NCI-H524 (cell line): ENCODE measurements around the gene NECTIN1.

ENCODE experiments used
- DNase-seq, 2 experiments: peaks; one replicate each; lab custom pipeline; 2025; lab: John Stamatoyannopoulos, UW

NECTIN1 gene

DNA sequence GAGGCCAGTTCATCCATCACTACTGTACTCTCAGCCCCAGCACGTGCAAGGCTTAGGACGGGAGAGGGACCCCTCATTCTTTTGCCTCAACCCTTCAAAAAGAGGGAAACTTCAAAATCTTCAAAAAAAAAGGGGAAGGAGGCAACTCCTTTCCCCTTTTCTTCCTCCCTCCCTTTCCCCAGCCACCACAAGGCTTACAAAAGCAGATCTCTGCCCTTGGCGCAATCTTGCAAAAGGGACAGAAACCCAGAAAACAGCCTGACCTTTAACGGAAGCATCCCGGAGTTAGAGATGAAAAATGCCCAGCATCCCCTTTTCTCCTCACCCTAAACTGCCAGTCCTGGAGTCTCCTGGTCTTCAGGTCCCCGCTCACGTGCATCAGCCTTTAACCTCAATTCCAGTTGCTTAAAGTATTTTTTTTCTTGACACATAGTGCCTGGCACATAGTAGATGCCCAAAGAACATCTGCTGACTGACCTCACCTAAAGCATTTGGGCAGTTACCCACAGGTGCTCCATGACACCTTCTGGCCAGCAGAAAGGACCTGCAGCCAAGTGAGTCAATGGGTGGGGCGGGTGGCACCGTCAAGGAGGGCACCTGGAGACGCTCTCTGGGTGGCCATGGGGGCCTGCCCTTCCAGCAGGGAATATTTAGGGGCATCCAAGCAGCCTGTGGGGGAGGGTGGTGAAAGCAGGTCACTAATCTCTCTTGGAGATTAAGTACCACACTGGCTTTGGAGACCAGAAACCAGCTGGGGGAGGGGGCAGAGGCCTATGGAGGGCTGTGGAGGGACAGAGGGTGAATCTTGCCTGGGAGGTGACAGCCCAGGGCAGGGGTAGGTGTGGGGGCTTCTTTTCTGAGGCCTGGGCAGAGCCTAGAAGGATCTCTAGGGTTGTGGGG, 16.3 kb downstream of the NECTIN1 start:
- DNase-seq, result peak in 1 of 2 experiments; percentile 61

DNA sequence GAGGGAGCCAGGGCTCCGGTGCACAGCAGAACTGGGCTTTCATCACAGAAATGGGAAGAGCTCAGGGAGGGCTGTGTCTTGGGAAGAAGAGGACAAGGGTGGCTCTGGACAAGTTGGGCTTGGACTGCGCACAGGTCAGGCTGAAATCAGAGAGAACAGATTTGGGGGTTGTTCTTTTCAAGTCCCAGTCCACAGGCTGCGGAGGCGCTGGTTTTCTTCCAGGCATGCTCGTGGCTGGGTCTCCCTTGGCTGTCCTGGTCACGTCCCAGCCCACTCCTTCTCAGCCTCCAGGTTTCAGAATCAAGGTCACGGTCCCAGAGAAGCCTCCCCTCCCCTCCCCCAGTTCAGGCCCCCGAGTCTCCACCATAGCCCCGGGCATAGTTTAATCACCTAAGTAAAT, 17.0 kb downstream of the NECTIN1 start:
- no peak for DNase-seq

DNA sequence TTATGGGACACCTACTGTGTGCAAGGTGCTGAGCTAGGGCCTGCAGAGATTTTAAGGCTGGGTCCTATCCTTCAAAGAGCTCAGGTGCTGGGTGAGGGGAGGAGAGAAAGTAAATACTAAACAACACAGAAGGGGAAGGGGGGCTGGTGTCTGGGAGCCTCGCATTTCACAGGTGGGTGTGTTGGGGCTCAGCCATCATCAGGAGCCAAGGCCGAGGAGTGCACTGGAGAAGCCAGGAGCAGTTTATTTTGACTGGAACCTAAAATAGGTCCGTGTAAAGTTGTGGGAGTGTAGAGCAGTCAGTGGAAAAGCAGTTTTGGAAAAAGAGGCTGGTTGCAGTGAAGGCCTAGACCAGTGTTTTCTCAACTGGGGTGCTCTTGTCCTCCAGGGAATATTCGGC, 17.5 kb downstream of the NECTIN1 start:
- no peak for DNase-seq

DNA sequence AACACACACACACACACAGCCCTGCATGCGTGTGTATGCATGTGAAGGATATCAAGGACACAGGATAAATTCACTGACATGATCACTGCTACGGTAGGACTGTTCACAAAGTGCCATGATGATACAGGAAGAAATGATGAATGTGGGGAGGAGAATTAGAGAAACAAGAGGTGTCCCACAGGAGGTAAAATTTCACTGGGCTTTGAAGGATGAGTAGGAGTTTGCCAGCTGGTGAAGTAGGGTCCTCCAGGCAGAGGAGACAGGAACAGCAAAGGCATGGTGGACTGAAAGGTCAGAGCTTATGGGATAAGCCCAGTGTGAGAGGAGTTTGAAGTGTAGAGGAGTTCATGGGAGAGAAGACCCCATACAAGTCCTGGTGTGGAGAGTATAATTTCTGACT, 18.6 kb downstream of the NECTIN1 start:
- DNase-seq, result no peak

DNA sequence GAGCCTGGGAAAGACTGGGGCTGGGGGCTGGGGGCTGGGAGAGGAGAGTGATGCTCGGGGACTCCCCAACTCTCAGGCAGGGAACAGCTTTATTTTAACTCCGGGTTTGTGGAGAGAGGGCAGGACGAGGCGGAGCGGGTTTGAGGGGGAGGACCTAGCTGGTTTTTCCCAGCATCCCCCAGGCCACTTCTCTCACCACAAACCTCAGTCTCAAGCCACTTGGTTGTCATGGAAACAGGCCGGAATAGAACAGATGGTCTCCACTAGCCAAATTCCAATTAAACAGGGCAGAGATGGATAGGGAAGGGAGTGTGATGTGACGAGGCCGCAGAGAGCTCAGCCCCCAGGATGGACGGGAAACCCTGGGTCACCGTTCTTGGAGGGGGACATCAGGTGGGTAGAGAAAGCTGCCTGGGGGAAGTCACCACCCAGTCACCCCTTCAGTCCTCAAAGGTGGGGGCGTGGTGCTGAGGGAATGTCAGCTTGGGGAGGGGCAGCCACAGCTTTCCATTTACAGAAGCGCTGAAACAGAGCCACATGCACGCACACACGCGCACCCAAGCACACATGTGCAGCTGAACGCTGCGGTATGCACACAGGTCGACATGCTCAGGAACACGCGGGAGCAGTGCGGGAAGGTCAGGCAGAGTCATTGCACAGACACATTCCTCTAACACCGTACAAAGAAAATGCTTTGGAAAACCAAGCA, 19.2 kb downstream of the NECTIN1 start:
- peak; percentile 97 to 98 for DNase-seq

DNA sequence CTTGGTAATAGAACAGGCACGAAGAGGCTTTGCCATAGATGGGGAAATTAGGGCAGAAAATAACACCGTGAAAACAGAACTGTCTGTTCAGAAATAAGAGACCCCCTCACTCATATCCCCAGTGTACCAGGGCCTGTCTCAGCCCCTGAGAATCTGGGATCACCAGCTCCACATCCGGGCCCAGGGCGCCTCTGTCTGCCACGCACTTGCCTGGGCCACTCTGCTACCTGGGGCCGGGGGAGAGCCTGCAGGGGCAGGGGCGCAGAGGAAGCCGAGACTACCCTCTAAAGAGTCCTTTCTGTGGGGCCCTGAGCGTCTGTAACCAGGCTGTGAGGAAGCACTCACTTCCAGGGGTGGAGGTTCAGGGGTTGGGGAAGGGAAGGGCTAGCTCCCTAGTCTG, 19.8 kb downstream of the NECTIN1 start:
- DNase-seq, result no peak

DNA sequence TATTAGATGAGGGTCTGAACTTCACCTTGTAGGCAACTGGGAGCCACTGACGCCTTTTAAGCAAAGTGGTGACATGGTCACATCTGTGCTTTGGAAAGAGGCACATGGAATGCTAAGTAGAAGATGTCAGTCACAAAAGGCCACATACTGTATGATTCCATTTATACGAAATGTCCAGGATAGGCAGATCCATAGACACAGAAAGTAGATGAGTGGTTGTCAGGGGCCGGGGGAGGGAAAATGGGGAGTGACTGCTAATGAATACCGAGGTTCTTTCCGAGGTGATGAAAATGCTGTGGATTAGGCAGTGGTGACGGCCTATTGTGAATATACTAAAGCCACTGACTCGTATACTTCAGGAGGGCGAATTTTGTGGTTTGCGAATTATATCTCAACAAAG, 20.6 kb downstream of the NECTIN1 start:
- DNase-seq, result no peak

DNA sequence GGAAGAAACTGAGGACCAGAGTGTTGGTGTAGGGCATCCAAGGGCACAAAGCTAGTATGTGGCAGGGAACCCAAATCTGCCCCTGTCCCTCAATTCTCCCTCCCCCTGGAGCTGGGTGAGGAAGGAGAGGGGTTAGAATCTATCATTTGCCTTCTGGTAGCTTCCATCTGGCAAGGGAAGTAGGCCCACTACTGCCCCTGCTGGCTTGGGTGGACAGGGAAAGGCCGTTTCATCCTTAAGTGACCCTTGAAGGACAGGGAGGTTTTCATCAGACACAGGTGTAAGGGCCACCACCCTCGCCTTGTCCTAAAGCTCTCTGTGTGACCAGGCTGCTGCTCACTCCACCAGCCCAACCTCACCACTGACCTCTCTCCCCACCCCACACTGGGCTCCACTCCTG, 22.1 kb downstream of the NECTIN1 start:
- DNase-seq, result peak in 1 of 2 experiments; percentile 33

DNA sequence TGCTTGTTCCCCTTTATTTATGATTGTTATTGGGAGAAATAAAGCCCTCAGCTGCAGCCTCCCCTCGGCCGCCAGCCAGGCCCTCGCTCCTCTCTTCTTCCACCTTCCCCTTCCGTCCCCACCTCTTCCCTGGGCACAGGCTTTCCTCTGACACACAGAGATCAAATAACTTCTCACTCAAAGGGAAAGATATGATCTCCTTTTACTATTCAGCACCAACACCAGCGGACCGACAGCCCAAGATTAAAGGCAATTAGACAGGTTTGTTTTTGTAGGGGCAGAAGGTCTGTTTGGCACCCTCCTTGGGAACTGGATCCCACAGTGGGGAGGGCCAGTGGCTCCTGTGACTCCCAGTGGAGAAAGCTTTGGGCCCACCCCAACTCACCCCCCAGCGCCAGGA, 23.0 kb downstream of the NECTIN1 start:
- DNase-seq, result peak; percentile 71 to 76

DNA sequence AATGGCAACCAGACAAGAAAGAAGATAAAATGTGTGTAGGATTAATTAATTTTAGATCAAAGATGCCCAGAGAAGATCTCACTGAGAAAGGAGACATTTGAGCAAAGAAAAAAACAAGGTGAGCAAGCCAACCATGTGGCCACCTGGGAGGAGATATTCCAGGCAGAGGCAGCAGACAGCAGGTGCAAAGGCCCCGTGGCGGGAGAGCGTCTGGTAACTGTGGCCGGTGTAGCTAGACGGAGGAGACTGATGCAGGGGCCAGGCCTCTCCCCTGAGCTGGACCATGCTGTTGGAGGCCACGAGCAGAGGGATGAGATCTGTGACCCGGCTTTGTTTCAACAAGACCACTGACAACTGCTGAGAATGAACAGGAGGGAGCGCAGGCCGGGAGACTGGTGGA, 23.6 kb downstream of the NECTIN1 start:
- DNase-seq, result no peak

DNA sequence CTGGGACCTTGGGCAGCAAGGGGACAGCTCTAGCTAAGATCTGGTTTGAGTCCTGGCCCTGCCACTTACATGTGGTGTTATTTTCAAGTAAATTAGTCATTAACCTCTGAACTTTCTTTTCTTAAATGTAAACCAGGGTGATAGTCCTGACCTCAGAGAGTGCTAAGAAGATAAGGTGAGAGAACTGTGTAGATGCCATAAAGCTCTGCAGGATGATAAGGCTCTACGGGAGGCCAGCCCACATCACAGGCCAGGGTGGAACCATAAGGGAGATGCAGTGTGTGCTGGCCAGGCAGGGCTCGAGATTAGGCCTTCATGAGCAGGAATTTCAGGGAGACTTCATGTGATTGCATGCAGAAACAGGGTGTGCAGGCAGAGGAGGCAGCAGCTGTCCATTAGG, 24.2 kb downstream of the NECTIN1 start:
- no peak for DNase-seq

DNA sequence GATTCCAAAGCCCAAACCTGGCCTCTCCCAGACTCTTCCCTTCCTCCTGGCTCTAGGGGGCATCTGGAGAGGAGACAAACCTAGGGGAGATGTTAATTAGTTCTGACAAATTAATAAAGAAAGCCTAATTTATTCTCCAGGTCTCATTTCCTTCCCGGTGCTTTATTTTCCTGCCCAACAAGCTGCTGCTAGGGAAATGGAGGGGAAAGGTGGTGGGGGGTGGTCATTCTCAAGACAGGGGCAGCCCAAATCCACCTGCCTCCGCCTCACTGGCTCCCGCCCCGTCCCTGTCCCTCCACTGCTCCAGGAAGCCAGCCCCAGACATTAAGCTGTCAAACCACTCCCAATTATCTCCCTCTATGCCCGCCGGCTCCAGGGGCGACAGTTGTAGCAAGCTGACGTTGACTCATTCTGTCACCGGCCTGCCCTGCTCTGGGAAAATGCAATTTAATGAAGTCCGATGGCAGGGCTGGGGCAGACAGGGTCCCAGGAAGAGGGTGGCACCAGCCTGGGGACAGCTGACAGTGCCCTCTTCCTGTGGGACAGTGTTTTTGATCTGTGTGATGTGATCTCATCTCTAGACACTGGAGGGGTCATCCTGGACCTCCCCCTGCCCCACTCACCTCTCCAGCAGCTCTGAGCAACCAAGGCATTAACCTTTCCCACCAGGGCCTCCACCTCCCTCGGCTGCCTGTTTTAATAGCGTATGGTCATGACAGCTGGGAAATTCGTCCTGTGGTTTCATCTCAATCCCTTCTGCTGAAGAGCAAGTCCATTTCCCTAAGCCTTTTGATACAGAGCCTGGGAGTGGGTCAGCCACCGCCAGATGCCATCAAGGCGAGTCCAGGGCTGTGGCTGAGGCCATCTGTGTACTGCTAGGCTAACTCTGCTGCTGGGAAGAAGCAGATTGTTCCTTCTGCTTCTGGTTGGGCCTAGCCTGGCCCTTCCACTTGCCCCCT, 27.1 kb downstream of the NECTIN1 start:
- peak; percentile 74 to 96 for DNase-seq

DNA sequence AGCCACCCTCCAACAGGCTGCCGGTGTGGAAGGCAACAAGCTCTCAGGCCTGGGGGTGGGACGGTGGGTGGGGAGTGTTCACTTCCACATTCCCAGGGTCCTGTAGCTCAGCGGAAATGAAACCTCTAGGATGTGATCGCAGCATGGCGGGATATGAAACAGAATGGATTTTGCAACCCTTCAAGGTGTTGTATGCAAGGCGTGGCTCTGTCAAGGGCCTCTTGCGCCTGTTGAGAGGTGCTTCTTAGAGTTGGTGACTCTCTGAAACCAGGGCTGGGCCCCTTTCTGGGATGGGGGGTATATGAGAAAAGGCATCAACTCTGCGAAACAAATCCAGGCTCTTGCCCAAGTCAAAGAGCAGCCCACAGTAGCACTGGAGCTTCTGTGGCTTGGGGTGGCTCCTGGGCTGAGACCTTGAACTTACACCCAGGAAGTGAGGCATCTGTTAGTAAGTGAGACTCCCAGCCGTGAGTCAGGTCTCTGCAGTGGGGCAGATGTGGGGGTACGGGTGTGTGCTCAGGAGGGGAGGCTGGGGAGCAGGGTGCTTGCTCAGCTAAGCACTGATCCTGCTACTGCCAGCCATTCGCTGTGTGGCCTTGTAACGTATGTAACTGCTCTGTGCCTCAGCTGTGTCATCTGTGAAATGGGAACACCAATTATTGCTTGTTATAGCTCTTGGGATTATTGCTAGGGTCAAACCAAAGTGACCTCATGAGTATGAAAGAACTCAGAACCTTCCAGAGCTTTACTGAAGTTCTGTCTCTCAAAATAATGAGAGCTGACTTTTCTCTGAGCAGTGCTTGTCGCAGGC, 28.3 kb downstream of the NECTIN1 start:
- DNase-seq, result no peak

DNA sequence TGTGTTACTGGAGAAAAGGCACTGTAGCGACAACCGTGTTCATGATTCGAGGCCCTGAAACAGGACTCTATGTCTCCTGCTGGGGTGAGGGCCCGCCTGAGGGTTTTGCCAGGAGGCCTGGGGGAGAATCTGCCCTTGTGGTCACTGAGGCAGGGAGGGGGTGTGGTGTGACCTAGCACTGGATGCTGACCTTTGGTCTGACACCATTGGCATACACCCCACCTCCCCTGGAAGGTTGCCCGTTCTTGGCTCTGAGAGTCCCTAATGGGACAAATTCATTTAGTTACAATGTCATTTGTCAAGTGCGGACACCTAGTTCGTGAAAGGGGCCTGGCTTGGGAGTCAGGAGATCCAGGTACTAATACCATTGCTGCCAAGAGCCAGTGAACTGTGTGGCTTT, 29.0 kb downstream of the NECTIN1 start:
- DNase-seq, result no peak

DNA sequence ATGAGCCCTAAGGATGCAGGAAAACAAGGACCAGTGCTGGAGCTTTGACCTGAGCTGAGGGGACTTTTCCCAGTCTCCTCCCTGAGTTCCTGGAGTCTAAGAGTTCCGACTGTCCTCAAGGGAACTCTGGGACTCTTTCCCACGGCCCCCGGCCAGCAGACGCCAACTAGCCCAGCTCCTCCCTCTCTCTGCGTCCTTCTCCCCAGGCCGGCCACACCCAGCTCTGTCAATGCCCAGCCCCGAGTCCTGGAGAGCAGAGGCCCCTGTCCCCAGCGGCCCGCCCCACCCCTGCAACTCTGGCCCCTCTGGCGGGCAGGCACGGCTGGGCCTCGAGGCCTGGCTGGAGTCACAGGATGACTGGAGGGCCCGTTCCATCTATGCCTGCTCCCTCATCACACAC, 29.8 kb downstream of the NECTIN1 start:
- no peak for DNase-seq

DNA sequence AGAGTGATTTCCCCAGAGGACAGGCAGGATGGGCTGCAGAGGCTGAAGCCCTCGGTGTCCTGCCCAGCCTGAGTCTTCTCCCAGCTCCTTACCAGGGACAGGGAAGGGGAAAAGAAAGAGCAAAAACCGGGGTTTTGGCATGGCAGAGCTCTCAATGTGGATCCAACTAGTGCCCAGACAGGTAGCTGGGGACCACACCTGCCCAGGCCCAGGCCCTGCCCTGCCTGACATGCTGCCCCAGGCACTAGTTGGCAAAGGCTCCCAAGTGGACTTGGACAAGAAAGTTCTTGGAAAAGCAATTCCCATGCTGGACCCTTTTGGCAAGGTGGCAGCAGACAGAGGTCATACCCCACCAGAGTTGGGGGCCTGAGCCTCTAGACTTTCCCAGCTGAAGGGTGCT, 31.1 kb downstream of the NECTIN1 start:
- no peak for DNase-seq

DNA sequence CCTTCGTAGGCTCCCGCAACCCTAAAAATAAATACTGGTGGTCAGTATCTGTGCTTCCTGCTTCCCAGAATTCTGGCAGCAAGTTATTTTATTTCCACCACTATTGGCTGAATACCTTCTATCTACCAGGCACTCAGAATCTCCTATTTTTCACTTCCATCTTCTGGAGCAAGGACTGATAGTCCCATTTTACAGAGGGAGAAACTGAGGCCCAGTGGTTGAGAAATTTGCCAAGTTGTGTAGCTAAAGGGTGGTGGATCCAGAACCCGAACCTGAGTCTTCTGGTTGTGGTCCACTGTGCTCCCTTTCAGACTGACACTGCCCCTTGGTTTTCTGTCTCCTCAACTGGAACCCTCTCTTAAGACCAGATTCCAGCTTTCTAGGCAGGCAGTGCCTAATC, 31.6 kb downstream of the NECTIN1 start:
- DNase-seq, result no peak

DNA sequence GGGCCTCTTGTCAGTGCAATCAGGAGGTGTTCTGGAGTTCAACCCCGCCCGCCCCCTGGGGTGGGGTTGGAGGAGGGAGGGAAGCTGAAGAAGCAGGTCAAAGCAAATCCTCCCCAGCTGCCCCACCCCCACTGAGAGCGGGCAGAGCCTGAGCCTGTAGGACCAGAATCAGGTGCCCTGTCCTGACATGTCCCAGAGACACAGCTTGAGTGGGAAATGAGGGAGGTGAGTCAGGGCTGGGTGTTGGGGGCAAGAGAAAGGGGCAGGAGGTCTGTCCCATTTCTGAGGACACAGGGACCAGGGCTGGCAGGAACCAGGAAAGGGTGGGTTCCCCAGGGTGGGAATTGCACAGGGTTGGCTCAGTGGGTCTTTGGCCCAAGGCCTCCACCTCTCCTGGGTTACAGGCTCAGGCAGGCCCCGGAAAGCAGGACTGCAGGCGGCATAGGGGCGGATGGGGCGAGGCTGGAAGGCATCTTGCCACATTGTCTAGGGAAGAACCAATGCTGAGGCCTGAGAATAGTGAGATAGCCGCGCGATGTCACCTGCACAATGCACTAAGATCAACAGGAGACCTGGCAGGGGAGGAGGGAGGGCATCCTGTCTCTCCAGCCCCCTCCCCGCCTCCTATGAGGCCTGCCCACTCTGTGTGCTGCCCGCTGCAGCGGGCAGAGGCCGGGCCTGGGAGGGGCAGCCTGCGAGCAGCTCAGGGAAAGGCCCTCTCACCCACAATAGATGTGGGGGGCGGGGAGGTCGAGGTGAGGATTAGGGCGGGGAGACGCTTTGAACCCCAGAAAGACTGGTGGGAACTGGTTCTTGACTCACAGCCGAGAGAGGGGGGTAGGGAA, 32.4 kb downstream of the NECTIN1 start:
- peak; percentile 20 to 54 for DNase-seq

DNA sequence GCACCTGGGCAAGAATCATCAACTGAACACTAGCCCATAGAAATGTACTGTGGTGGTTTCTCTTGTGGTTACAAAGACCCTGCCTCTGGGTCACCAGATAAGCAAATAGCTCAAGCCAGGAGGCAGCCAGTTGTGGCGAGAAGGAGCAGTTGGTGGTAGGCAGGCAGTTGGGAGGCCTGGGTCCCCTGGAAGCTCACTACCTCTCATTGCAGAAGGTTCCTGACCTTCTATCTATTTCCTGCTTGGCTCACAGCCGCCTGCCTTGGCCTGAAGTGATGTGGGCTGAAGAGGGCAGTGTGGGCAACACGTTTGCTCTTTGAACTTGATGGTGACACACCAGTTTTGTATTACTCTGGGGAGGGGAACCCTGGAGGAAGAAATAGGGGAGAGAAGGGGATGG, 34.7 kb downstream of the NECTIN1 start:
- DNase-seq, result peak in 1 of 2 experiments; percentile 18

DNA sequence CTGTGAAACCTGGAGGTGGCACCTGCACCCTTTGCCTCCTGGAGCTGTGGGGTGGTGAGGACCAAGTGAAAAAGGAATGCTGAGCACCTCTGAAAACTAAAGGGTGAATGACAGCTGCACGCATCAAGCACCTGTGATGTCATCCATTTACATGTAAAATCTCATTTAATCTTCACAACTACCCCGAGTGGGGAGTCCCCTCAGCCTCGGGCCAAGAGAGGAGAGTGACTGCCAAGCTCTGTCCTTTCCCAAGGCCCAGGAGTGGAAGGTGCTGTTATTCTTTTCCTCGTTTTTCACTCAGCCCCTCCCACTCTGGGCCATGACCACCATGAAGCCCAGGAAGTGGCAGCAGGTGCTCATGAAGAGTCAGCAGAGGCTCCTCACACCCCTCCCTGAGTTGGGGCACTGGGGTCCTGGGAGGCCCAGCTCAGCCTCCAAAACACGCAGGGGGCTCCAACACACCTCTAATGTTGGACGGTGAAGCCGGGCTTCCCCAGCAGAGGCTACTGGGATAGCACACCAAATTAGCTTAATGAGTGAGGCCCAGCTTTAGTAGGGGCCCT, 35.7 kb downstream of the NECTIN1 start:
- peak in 1 of 2 experiments; percentile 34 for DNase-seq
